Colonic mucosa (tissue), 4 donors: ENCODE results near the gene CHAF1B. TPM values are rescaled to one million over a fixed set of nuclear protein-coding genes. Genes with fewer than 3 reads are reported as not detected.

Source experiments
- DNase-seq: peaks from one replicate; pipeline ENCODE4 v3.0.0-alpha.2; 2020
- H3K27ac ChIP-seq: fragments of 200-600 bp; one replicate; pipeline ENCODE4 v1.8.0; 2021
- H3K27me3 ChIP-seq: fragments of 200-600 bp; one replicate; pipeline ENCODE4 v1.8.0; 2021
- H3K36me3 ChIP-seq: fragments of 200-600 bp; one replicate; pipeline ENCODE4 v1.8.0; 2021
- H3K4me1 ChIP-seq: fragments of 200-600 bp; one replicate; pipeline ENCODE4 v1.8.0; 2021; ENCODE audit warnings: mild to moderate bottlenecking
- H3K4me3 ChIP-seq: fragments of 200-600 bp; one replicate; pipeline ENCODE4 v1.8.0; 2021
- H3K9ac ChIP-seq, 2 donors: one replicate each; pipeline ENCODE4 v1.7.0; 2013; ENCODE audit warnings: control low read depth in 2 of 2, low read depth in 2 of 2, low read length in 2 of 2
- H3K9me3 ChIP-seq: fragments of 200-600 bp; one replicate; pipeline ENCODE4 v1.8.0; 2021
- intact Hi-C: fragments of 100-400 bp; cut with DNase I; formaldehyde crosslinking; loops from one replicate; pipeline ENCODE4 v1.14.1; 2022
- total RNA-seq, 2 donors: library from RNA; stranded (reverse); fragmentation: NEBNext Ultra II Directional in 1 of 2; extraction: Animal tissue kit (Norgen Biotek cat#: 25700) in 1 of 2; gene quantifications; one replicate each; pipeline ENCODE4 v1.2.1, GENCODE V29; 2021
- TF ChIP-seq, protein P1 (sequence below): fragments of 200-600 bp; IDR thresholded peaks from one replicate; pipeline ENCODE4 v1.8.0; 2022; ENCODE audit warnings: antibody characterized with exemption, mild to moderate bottlenecking
- donor health status: healthy.
- donor health status: DM: no; HTN: no; CAD: no.
- donor health status: DM: no; HTN: no; CAD: no.

CHAF1B gene
- total RNA-seq, 2 donors from 2014 or later, result 2.5 to 12.0 TPM

GRCh38 chr21:36433059-36433709, 48.0 kb downstream of the CHAF1B start:
- Histone ChIP-seq H3K9me3 (no peaks in the 10 kb centered on the region), H3K27me3 (no peaks in the 10 kb centered on the region), H3K27ac (no peak overlapping the region), H3K4me1 (no peaks in the 10 kb centered on the region), H3K36me3 (no peaks in the 10 kb centered on the region), H3K4me3 (no peak overlapping the region), H3K9ac (no peak overlapping the region)
- intact Hi-C loops, result no loop called here
- TF ChIP-seq, protein P1, sequence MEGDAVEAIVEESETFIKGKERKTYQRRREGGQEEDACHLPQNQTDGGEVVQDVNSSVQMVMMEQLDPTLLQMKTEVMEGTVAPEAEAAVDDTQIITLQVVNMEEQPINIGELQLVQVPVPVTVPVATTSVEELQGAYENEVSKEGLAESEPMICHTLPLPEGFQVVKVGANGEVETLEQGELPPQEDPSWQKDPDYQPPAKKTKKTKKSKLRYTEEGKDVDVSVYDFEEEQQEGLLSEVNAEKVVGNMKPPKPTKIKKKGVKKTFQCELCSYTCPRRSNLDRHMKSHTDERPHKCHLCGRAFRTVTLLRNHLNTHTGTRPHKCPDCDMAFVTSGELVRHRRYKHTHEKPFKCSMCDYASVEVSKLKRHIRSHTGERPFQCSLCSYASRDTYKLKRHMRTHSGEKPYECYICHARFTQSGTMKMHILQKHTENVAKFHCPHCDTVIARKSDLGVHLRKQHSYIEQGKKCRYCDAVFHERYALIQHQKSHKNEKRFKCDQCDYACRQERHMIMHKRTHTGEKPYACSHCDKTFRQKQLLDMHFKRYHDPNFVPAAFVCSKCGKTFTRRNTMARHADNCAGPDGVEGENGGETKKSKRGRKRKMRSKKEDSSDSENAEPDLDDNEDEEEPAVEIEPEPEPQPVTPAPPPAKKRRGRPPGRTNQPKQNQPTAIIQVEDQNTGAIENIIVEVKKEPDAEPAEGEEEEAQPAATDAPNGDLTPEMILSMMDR, result no peak
- no peak for DNase-seq

DNA sequence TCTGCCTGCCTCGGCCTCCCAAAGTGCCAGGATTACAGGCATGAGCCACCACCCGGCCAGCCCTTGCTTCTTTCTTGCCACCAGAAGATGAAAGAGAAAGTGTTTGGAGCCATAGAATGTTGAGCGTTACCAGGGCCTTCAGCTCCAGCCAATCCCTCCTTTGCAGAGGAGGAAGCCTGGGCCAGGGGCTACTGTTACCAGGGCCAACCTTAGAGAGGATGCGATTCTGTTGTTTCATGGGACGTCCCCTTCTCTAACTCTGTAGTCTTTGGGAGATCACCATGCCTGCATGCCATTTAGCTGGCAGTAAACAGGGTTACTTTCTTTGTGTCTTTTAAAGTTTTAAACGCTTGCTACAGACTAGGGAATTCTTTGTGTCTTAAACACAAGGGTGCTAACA, 49.0 kb downstream of the CHAF1B start:
- H3K9me3 ChIP-seq, result no peaks in the 10 kb centered on the region
- H3K36me3 ChIP-seq, result no peaks in the 10 kb centered on the region
- intact Hi-C loops, result no loop called here
- H3K27me3 ChIP-seq, result no peaks in the 10 kb centered on the region
- no peak overlapping the region for H3K4me3 ChIP-seq
- H3K9ac ChIP-seq, result no peak overlapping the region
- TF ChIP-seq, protein P1, result no peak
- no peaks in the 10 kb centered on the region for H3K4me1 ChIP-seq
- DNase-seq, result no peak
- no peak overlapping the region for H3K27ac ChIP-seq

GRCh38 chr21:36436829-36437744, 51.9 kb downstream of the CHAF1B start:
- no peaks in the 10 kb centered on the region for H3K9me3 ChIP-seq
- H3K27me3 ChIP-seq, result no peaks in the 10 kb centered on the region
- no peak for DNase-seq
- no peaks in the 10 kb centered on the region for H3K36me3 ChIP-seq
- TF ChIP-seq, protein P1, result no peak
- no peak overlapping the region for H3K9ac ChIP-seq
- no peak overlapping the region for H3K4me3 ChIP-seq
- no peaks in the 10 kb centered on the region for H3K4me1 ChIP-seq
- intact Hi-C loops, result no loop called here
- no peak overlapping the region for H3K27ac ChIP-seq

DNA sequence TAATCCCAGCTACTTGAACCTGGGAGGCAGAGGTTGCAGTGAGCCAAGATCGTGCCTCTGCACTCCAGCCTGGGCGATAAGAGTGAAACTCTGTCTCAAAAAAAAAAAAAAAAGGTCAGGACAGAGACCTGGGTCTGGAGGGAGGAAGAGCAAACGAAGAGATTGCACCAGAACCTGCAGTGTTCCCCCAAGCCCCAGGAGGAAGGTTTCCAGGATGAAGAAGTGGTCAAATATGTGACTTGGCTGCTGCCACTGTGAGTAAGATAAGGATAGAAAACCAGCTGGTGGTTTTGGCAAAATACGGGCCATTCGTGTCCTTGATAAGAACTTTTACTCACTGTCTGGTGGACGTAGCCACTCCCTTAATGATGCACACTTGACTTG, 52.5 kb downstream of the CHAF1B start:
- Histone ChIP-seq H3K4me1 (no peaks in the 10 kb centered on the region), H3K27ac (no peak overlapping the region), H3K9me3 (no peaks in the 10 kb centered on the region), H3K4me3 (no peak overlapping the region), H3K9ac (no peak overlapping the region), H3K27me3 (no peaks in the 10 kb centered on the region), H3K36me3 (no peaks in the 10 kb centered on the region)
- intact Hi-C loops, result no loop called here
- DNase-seq, result no peak
- TF ChIP-seq, protein P1, result no peak

- Histone ChIP-seq H3K27ac (no peak overlapping the region), H3K4me1 (no peaks in the 10 kb centered on the region), H3K9ac (no peak overlapping the region), H3K27me3 (no peaks in the 10 kb centered on the region), H3K9me3 (no peaks in the 10 kb centered on the region), H3K4me3 (no peak overlapping the region), H3K36me3 (no peaks in the 10 kb centered on the region)
- TF ChIP-seq, protein P1, result no peak
- intact Hi-C loops, result no loop called here
- DNase-seq, result no peak
These were observed 56.5 kb downstream of the CHAF1B start for GRCh38 chr21:36441715-36442114.
